GM10248 (cell line): ENCODE data around the gene IGFL4.

Experiments
- CTCF ChIA-PET: fragments of 300-600 bp; sonication (Branson Sonifier 250); formaldehyde crosslinking; extraction: SDS; loops from one replicate; lab custom pipeline; 2021; ENCODE audit warnings: antibody characterized with exemption; lab: Yijun Ruan, JAX
- POLR2A ChIA-PET: fragments of 350-650 bp; sonication (Branson Sonifier 250); formaldehyde crosslinking; extraction: SDS; loops from one replicate; lab custom pipeline; 2020; ENCODE audit warnings: antibody characterized with exemption; lab: Yijun Ruan, JAX
- DNase-seq: peaks from one replicate; pipeline ENCODE4 v3.0.0; 2012; ENCODE audit errors: extremely low spot score
- TF ChIP-seq, protein P1 (sequence below): IDR thresholded peaks from 2 replicates; pipeline ENCODE4 v1.5.1; 2012; ENCODE audit warnings: mild to moderate bottlenecking, low read depth; ENCODE audit errors: extremely low read depth, missing control alignments, control extremely low read depth

IGFL4 gene

DNA sequence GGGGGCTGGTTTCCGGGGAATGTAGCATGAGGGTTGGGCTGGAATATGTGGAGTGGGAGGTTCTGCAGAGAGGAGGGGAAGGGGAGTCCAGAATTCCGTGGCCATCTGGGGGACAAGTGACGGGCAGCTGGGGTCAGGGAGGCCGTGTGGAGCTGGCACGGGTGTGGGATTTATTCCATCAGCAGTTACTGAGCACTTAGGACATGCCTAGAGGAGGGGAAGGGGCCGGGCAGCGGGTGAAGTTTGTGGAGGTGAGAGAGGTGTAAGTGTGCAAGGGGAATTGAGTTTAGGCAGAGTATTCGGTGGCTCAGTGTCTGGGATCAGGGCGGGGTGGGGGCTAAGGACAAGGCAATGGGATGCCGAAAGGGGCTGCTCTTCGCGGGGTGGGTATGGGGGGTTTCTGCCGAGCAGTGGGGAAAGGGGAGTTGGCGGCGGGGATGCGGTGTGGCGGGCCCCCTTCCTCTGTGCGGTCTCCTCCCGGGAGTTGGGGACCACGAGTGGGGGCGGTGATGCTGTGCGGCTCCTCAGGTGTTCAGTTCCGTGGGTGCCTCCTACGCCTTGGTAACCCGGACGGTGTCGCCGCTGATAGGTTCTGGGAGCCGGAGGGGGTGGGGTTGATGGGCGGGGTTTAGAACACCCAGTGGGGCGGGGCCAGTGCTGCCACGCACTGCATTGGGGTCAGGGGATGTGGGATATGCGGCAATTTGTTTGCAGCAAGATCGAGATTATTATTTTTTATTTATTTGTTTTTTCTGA lies 40.1 kb downstream of the IGFL4 start:
- TF ChIP-seq, protein P1, sequence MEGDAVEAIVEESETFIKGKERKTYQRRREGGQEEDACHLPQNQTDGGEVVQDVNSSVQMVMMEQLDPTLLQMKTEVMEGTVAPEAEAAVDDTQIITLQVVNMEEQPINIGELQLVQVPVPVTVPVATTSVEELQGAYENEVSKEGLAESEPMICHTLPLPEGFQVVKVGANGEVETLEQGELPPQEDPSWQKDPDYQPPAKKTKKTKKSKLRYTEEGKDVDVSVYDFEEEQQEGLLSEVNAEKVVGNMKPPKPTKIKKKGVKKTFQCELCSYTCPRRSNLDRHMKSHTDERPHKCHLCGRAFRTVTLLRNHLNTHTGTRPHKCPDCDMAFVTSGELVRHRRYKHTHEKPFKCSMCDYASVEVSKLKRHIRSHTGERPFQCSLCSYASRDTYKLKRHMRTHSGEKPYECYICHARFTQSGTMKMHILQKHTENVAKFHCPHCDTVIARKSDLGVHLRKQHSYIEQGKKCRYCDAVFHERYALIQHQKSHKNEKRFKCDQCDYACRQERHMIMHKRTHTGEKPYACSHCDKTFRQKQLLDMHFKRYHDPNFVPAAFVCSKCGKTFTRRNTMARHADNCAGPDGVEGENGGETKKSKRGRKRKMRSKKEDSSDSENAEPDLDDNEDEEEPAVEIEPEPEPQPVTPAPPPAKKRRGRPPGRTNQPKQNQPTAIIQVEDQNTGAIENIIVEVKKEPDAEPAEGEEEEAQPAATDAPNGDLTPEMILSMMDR = no peak
- DNase-seq = peak; percentile 85
- CTCF ChIA-PET = interaction anchor here (1.0 to 3.8 kb wide), 2 partner anchors 9 to 265 kb away, joined by 3 to 19 read pairs; no protein-coding TSS in a partner anchor
- POLR2A ChIA-PET = interaction anchor here (0.7 kb wide), 1 partner anchor 202 kb away, joined by 3 read pairs; no protein-coding TSS in a partner anchor

DNA sequence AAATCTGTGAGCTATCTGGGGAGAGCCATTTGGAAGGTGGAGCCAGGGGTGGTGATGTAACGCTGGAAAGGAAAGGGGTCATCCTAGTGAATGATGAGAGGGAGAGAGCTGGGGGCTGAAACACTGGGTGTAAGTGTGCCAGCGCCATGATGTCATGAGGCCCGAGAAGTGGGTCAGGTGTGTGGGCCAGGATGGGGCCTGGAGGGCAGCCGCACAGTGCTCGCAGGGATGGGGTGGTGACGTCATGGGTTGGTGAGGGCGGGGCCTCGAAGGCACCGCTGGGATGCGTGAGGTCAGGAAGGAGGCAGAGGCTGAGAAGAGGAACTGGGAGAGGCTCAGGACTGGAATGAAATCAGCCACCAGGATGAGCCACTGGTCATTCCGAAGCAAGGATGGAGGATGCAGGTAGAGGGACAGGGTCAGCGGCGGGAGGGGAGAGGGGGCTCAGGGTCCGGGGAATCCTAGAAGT lies 41.1 kb downstream of the IGFL4 start:
- TF ChIP-seq, protein P1 = no peak
- ChIA-PET CTCF (interaction anchor here (1.8 to 3.8 kb wide), 2 partner anchors 10 to 136 kb away, joined by 5 to 19 read pairs; partner anchors contain the start of gene FOXA3), POLR2A (no interaction called here)
- no peak for DNase-seq

DNA sequence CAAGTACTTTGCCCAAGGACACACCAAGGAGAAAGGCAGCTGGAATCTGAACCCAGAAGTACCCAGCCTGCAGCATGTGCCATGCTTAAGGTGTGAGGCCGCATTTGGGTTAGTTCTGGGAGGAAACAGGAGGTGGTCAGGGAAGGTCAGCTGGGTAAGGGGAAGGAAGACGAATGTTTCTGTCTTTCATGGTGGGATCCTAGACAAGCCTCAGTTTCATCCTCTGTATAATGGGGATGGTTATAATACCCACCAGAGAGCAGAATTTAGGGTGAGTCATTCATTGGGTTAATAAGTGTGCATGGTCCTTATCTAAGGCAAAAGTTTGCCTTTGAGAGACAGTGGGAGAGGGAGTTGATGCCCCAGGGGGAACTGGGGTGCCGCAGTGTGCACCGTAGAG lies 42.0 kb downstream of the IGFL4 start:
- POLR2A ChIA-PET = no interaction called here

DNA sequence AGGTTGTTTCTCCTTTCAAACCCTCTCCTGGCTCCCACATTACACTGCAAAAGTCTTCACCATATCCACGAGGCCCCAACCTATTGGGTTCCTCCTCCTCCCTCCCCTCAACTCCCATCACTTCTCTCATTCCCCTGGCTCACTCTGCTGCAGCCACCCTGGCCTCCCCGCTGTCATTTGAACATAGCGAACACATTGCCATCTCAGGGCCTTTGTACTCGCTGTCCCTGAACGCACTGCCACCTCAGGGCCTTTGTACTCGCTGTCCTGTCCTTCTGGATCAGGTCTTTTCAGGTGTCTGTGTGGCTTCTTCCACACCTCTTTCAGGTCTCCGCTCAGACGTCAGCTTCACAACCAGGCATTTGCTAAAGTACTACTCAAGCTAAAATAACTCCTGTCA lies 43.9 kb downstream of the IGFL4 start:
- no peak for DNase-seq
- CTCF ChIA-PET = interaction anchor here (1.8 to 3.6 kb wide), 4 partner anchors 11 to 32 kb away, joined by 4 to 20 read pairs (median 12); no protein-coding TSS in a partner anchor
- POLR2A ChIA-PET = no interaction called here
- TF ChIP-seq, protein P1 = no peak

More for the DNA sequence above, 42.0 kb downstream of the IGFL4 start:
- no peak for DNase-seq
- CTCF ChIA-PET = interaction anchor here (0.8 to 3.8 kb wide), 4 partner anchors 11 to 135 kb away, joined by 3 to 19 read pairs (median 5); partner anchors contain the start of gene FOXA3
- TF ChIP-seq, protein P1 = no peak

DNA sequence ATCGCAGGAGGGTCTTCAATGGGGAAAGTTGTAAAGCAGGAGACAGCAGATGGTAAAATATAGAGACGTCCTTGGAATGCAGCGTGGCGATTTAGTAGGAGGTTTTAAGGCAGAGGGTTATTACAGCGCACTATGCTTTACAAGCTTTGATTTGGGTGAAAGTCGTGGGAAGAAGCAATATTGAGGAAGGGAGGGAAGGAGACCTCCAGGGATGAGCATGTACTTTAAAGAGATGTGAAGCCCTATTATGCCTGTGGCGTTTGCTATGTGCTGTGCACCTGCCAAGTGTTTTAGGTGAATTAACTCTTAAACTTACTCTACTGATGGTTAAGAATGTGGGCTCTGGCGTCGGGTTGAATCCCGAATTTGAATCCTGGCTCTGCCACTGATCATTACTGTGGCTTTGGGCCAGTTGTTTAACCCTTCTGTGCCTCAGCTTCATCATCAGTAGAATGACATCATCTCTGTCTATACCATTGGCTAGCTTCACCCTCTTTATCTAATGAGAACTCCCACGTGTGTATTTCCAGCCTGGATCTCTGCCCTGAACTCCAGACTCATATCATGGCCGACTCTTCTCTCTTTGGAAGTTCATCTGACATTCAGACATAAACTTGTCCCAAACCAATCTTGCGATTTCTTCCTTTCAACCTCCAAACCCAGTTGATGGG lies 45.0 kb downstream of the IGFL4 start:
- no peak for DNase-seq
- TF ChIP-seq, protein P1 = no peak
- ChIA-PET POLR2A (interaction anchor here (0.6 to 1.7 kb wide), 3 partner anchors 10 to 213 kb away, joined by 4 to 9 read pairs (median 6); partner anchors contain the start of genes DMPK and SYMPK), CTCF (interaction anchor here (1.0 to 3.6 kb wide), 9 partner anchors 9 to 179 kb away, joined by 3 to 20 read pairs (median 4); no protein-coding TSS in a partner anchor)
